T-cell (primary cell): ENCODE results near the gene FAM47E. TPM values are rescaled to one million over a fixed set of nuclear protein-coding genes. Genes with fewer than 3 reads are reported as not detected.

Source experiments
- total RNA-seq, 35 experiments: library from RNA in 6 of 35; stranded (reverse) in 6 of 35; fragments of 120-200 nt in 1 of 35; gene quantifications; one replicate each; pipeline versions ENCODE4 v1.2.1 to v1.2.4 and lab custom pipeline; 2013 to 2026

Gene FAM47E
- total RNA-seq, 5 donors from 2014 or later (not counting 1 experiment from before 2014, with no cell fraction given) = 0.19 TPM; not detected in 4

Other genes starting within 250 kb of the FAM47E start
- not detected for gene CXCL9, start 244.2 kb upstream of the FAM47E start, total RNA-seq
- not detected for gene CXCL10, start 228.2 kb upstream of the FAM47E start, total RNA-seq
- not detected for gene CXCL11, start 215.7 kb upstream of the FAM47E start, total RNA-seq
- gene ART3, start 177.0 kb upstream of the FAM47E start, total RNA-seq = not detected
- 10 to 100 TPM; 39.5 to 88.9 (median 48.3) TPM for gene NUP54, start 103.3 kb upstream of the FAM47E start, total RNA-seq
- 10 to 100 TPM; 20.9 to 37.3 (median 23.2) TPM for gene SCARB2, start 37.9 kb upstream of the FAM47E start, total RNA-seq
- 1 to 10 TPM in 3 of 5 donors, under 1 TPM in 2; 0.26 to 2.2 (median 1.0) TPM for gene STBD1, start 55.0 kb downstream of the FAM47E start, total RNA-seq
- not detected for gene CCDC158, start 169.4 kb downstream of the FAM47E start, total RNA-seq
- 1 to 10 TPM in 1 of 5 donors, under 1 TPM in 2, not detected in 2; 0.22 to 1.1 (median 0.33) TPM for gene SHROOM3, start 183.5 kb downstream of the FAM47E start, total RNA-seq